IMR-90 (cell line): Measurements from ENCODE around the gene RGS17. TPM values are rescaled to one million over a fixed set of nuclear protein-coding genes. Genes with fewer than 3 reads are reported as not detected.
A peak's percentile ranks its signal among the peaks of the same experiment; 100 is the strongest.

ENCODE experiments used
- ATAC-seq: fragments of 200-7000 bp; cut with Tn5 transposase; 2 replicates; pipeline ENCODE4 v1.9.1; 2020; ENCODE audit warnings: low read depth, mild to moderate bottlenecking, moderate library complexity
- BruUV-seq: library from RNA; stranded (reverse); fragments of 400-500 nt; replicated peaks from 2 replicates; lab custom pipeline; 2021; lab: Mats Ljungman, UMichigan
- CTCF ChIA-PET: fragments of 300-600 bp; formaldehyde crosslinking; extraction: SDS; loops from one replicate; lab custom pipeline; 2021; ENCODE audit warnings: antibody characterized with exemption; lab: Yijun Ruan, JAX
- POLR2A ChIA-PET: fragments of 300-600 bp; sonication (Branson Sonifier 250); formaldehyde crosslinking; loops from one replicate; lab custom pipeline; 2022; ENCODE audit warnings: antibody characterized with exemption; ENCODE audit not compliant: unreplicated experiment; lab: Charles Lee
- DNase-seq: peaks from one replicate; pipeline ENCODE4 v3.0.0; 2013
- H2AFZ ChIP-seq: replicated peaks from 2 replicates; pipeline ENCODE3; 2013; ENCODE audit warnings: low read length, mild to moderate bottlenecking; ENCODE audit not compliant: poor library complexity
- H2AK5ac ChIP-seq: 2 replicates; pipeline ENCODE4 v1.6.1; 2013; ENCODE audit warnings: low read depth, low read length, inconsistent platforms
- H2AK9ac ChIP-seq: replicated peaks from 2 replicates; pipeline ENCODE3; 2013; ENCODE audit warnings: mild to moderate bottlenecking, low read depth, low read length, moderate library complexity; ENCODE audit not compliant: poor library complexity
- H2BK120ac ChIP-seq: 2 replicates; pipeline ENCODE4 v1.6.1; 2013; ENCODE audit warnings: low read depth, low read length, inconsistent platforms
- H2BK15ac ChIP-seq: 3 replicates; pipeline ENCODE4 v1.6.1; 2013; ENCODE audit warnings: low read depth, low read length, inconsistent platforms
- H2BK20ac ChIP-seq: 2 replicates; pipeline ENCODE4 v1.6.1; 2013; ENCODE audit warnings: low read depth, mild to moderate bottlenecking, inconsistent platforms, low read length, moderate library complexity
- H2BK5ac ChIP-seq: 2 replicates; pipeline ENCODE4 v1.6.1; 2013; ENCODE audit warnings: mild to moderate bottlenecking, low read depth, low read length, inconsistent platforms; ENCODE audit not compliant: poor library complexity, severe bottlenecking
- H3K14ac ChIP-seq: replicated peaks from 2 replicates; pipeline ENCODE4 v1.6.1; 2013; ENCODE audit warnings: low read depth, low read length, inconsistent platforms
- H3K18ac ChIP-seq: 2 replicates; pipeline ENCODE4 v1.6.1; 2013; ENCODE audit warnings: low read depth, low read length, control low read depth
- H3K23ac ChIP-seq: 2 replicates; pipeline ENCODE4 v1.6.1; 2013; ENCODE audit warnings: low read depth, low read length, inconsistent platforms
- H3K27ac ChIP-seq: 2 replicates; pipeline ENCODE4 v1.5.1; 2013; ENCODE audit warnings: mild to moderate bottlenecking, control low read depth, low read length; ENCODE audit not compliant: insufficient read depth
- H3K27me3 ChIP-seq: 2 replicates; pipeline ENCODE4 v1.6.1; 2013; ENCODE audit warnings: low read length; ENCODE audit not compliant: control insufficient read depth, insufficient read depth
- H3K36me3 ChIP-seq: 2 replicates; pipeline ENCODE4 v1.6.1; 2013; ENCODE audit warnings: low read length, mixed read lengths; ENCODE audit not compliant: control insufficient read depth, insufficient read depth
- H3K4ac ChIP-seq: 2 replicates; pipeline ENCODE4 v1.6.1; 2013; ENCODE audit warnings: low read depth, low read length, inconsistent platforms
- H3K4me1 ChIP-seq: 2 replicates; pipeline ENCODE4 v1.6.1; 2013; ENCODE audit warnings: low read length, mixed read lengths; ENCODE audit not compliant: control insufficient read depth, insufficient read depth
- H3K4me2 ChIP-seq: 2 replicates; pipeline ENCODE4 v1.6.1; 2013; ENCODE audit warnings: low read depth, mild to moderate bottlenecking, control low read depth, low read length, moderate library complexity
- H3K4me3 ChIP-seq: 2 replicates; pipeline ENCODE4 v1.5.1; 2013; ENCODE audit warnings: low read depth, mild to moderate bottlenecking, control low read depth, low read length, moderate library complexity; ENCODE audit not compliant: insufficient read depth
- H3K56ac ChIP-seq: 2 replicates; pipeline ENCODE4 v1.6.1; 2013; ENCODE audit warnings: low read length, inconsistent platforms; ENCODE audit not compliant: insufficient read depth; ENCODE audit errors: extremely low read depth
- H3K79me1 ChIP-seq, 2 experiments: 2 replicates each; pipeline ENCODE4 v1.6.1; 2013; ENCODE audit warnings: low read length in 2 of 2, inconsistent platforms in 1 of 2, low read depth in 1 of 2
- H3K9ac ChIP-seq: 2 replicates; pipeline ENCODE4 v1.6.1; 2013; ENCODE audit warnings: low read depth, low read length, control low read depth
- H3K9me1 ChIP-seq: 2 replicates; pipeline ENCODE4 v1.6.1; 2013; ENCODE audit warnings: low read length, inconsistent platforms; ENCODE audit not compliant: insufficient read depth
- H3K9me3 ChIP-seq: 2 replicates; pipeline ENCODE4 v1.6.1; 2013; ENCODE audit warnings: low read length; ENCODE audit not compliant: control insufficient read depth, insufficient read depth
- H4K20me1 ChIP-seq: 2 replicates; pipeline ENCODE4 v1.6.1; 2013; ENCODE audit warnings: low read length, inconsistent platforms; ENCODE audit not compliant: insufficient read depth
- H4K5ac ChIP-seq: 2 replicates; pipeline ENCODE4 v1.6.1; 2013; ENCODE audit warnings: mild to moderate bottlenecking, low read depth, low read length, control low read depth
- H4K8ac ChIP-seq, 2 experiments: 2 replicates each; pipeline ENCODE4 v1.6.1; 2013; ENCODE audit warnings: low read depth in 2 of 2, low read length in 2 of 2, control low read depth in 1 of 2, inconsistent platforms in 1 of 2
- H4K91ac ChIP-seq: 2 replicates; pipeline ENCODE4 v1.6.1; 2013; ENCODE audit warnings: low read depth, low read length, inconsistent platforms; ENCODE audit not compliant: insufficient read depth
- BHLHE40 ChIP-seq: fragments of 150-350 bp; IDR thresholded peaks from 2 replicates; pipeline ENCODE4 v1.6.1; 2016; ENCODE audit warnings: mild to moderate bottlenecking, low read depth, low read length
- CEBPB ChIP-seq: IDR thresholded peaks from 2 replicates; pipeline ENCODE4 v1.6.1; 2012; ENCODE audit warnings: low read depth, low read length, improper control_type of control experiment
- RAD21 ChIP-seq: IDR thresholded peaks from 2 replicates; pipeline ENCODE4 v1.6.1; 2012; ENCODE audit warnings: low read length, improper control_type of control experiment
- dilution Hi-C: fragments of 300-500 bp; cut with HindIII; formaldehyde crosslinking; loops from one replicate; pipeline ENCODE4 v1.14.3; 2018; ENCODE audit warnings: low sequenced_read_pairs; ENCODE audit not compliant: unreplicated experiment
- in situ Hi-C: fragments of 300-500 bp; cut with MboI; formaldehyde crosslinking; loops from 3 replicates; pipeline ENCODE4 v1.14.3; 2019; ENCODE audit warnings: low sequenced_read_pairs, inconsistent platforms, mixed read lengths
- intact Hi-C: fragments of 100-400 bp; cut with micrococcal nuclease; formaldehyde crosslinking; loops from 2 replicates; pipeline ENCODE4 v1.10.0; 2022
- polyA plus RNA-seq, 3 experiments: library from polyadenylated mRNA; depleted of rRNA; stranded (reverse); fragments of >200 nt; gene quantifications; 2 replicates each; pipeline ENCODE4 v1.2.3, GENCODE V29; 2012; ENCODE audit warnings: low replicate concordance in 1 of 3
- total RNA-seq: library from RNA; depleted of rRNA; stranded (reverse); fragments of >200 nt; gene quantifications from 2 replicates; pipeline ENCODE4 v1.2.3, GENCODE V29; 2012

Gene RGS17
- total and polyA plus RNA-seq, 2 of the 4 experiments (the other 2 are of a cell fraction), result 0.75 to 1.4 TPM

DNA sequence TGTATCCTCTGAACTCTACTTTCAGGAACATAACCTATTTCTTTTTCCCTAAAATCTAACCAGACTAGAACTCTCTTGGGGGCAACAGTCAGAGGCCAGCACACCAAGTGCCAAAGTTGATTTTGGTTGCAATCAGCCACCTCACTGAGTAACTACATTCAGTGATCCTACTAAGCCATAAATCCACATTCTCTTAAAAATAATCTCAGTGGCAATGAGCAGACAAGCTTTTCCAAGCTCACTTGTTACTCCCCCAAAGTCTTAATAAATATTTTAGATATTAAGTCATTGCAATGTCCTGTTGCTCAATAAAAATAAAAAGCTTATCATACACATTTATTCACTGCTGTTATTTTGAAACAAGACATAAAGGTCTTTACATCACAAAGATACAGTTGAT lies 9.8 kb downstream of the RGS17 start:
- no peak overlapping the region for H4K5ac ChIP-seq
- H2AK5ac ChIP-seq, result no peak overlapping the region
- H2AK9ac ChIP-seq, result no peak overlapping the region
- no peak overlapping the region for H3K27ac ChIP-seq
- peak; percentile 37; the same call in 1 of the 2 replicates for ATAC-seq
- no peaks in the 10 kb centered on the region for H3K9me3 ChIP-seq
- no peak overlapping the region for H3K23ac ChIP-seq
- no peak overlapping the region for H4K91ac ChIP-seq
- no peak overlapping the region for H4K8ac ChIP-seq
- POLR2A ChIA-PET, result no interaction called here
- H2BK20ac ChIP-seq, result no peak overlapping the region
- H3K4me1 ChIP-seq, result peaks cover 3% of the 10 kb centered on the region; the same call in 1 of the 2 replicates
- H3K9me1 ChIP-seq, result no peaks in the 10 kb centered on the region; the same call in 1 of the 2 replicates
- H3K4me3 ChIP-seq, result no peak overlapping the region
- H3K14ac ChIP-seq, result no peak overlapping the region
- TF ChIP-seq CEBPB, result 0 out of 2 replicates have a peak, but pooled peaks have one; percentile 4
- no peak for TF ChIP-seq BHLHE40
- TF ChIP-seq RAD21, result no peak
- dilution Hi-C loops (no loop called here), in situ Hi-C loops (no loop called here), intact Hi-C loops (loop anchor here (10.0 kb wide), 1 partner anchor 393 kb away; no protein-coding TSS in a partner anchor)
- H2AFZ ChIP-seq, result no peak overlapping the region
- H2BK5ac ChIP-seq, result no peak overlapping the region
- no peaks in the 10 kb centered on the region for H3K79me1 ChIP-seq
- no peak overlapping the region for H3K9ac ChIP-seq
- H3K56ac ChIP-seq, result no peak overlapping the region
- no peak overlapping the region for H3K18ac ChIP-seq
- CTCF ChIA-PET, result no interaction called here
- BruUV-seq, result no TSS peak
- no peak for DNase-seq
- H2BK120ac ChIP-seq, result no peak overlapping the region
- no peaks in the 10 kb centered on the region for H3K27me3 ChIP-seq
- no peaks in the 10 kb centered on the region for H4K20me1 ChIP-seq
- H2BK15ac ChIP-seq, result no peak overlapping the region
- H3K4me2 ChIP-seq, result no peak overlapping the region
- H3K4ac ChIP-seq, result no peak overlapping the region
- no peaks in the 10 kb centered on the region for H3K36me3 ChIP-seq
